ENCODE results near the gene TPPP2.

TPPP2 gene

GRCh38 chr14:21060614-21061346, 30.8 kb downstream of the TPPP2 start:
- H4K20me1 ChIP-seq (ENCODE audit: insufficient read depth, low read length, poor library complexity, severe bottlenecking): no peaks in the 10 kb centered on the region
- no peaks in the 10 kb centered on the region for H3K36me3 ChIP-seq (ENCODE audit: insufficient read depth, low read length)
- TF ChIP-seq EZH2phosphoT487 (IDR thresholded peaks at IDR 0.05; ENCODE audit: borderline replicate concordance): no peak
- no peak for TF ChIP-seq CTCF (conservative IDR thresholded peaks at IDR 0.05; ENCODE audit: low read length)
- H3K9me2 ChIP-seq (replicated peaks; ENCODE audit: low read depth, low read length): no peaks in the 10 kb centered on the region
- no peaks in the 10 kb centered on the region for H3K79me2 ChIP-seq (ENCODE audit: insufficient read depth, low read length)
- no peak overlapping the region for H3K9ac ChIP-seq (ENCODE audit: low read depth, low read length, poor library complexity, severe bottlenecking)
- no peaks in the 10 kb centered on the region for H3F3A ChIP-seq (ENCODE audit: low read depth)
- H3K4me1 ChIP-seq (ENCODE audit: insufficient read depth, low read length, poor library complexity, severe bottlenecking): no peaks in the 10 kb centered on the region
- H3K9me3 ChIP-seq (ENCODE audit: insufficient read depth, low read depth, low read length): no peaks in the 10 kb centered on the region
- no peak overlapping the region for H3K4me3 ChIP-seq (ENCODE audit: low read length, poor library complexity, severe bottlenecking)
- H2AFZ ChIP-seq (ENCODE audit: low read length): no peak overlapping the region
- no peak overlapping the region for H3K4me2 ChIP-seq (ENCODE audit: low read depth, low read length, poor library complexity, severe bottlenecking)
- no peaks in the 10 kb centered on the region for H3K27me3 ChIP-seq (ENCODE audit: insufficient read depth, low read length, poor library complexity, severe bottlenecking)

- Histone ChIP-seq H2AFZ (ENCODE audit: low read length) (no peak overlapping the region), H3K79me2 (ENCODE audit: insufficient read depth, low read length) (no peaks in the 10 kb centered on the region), H3K9me2 (replicated peaks; ENCODE audit: low read depth, low read length) (no peaks in the 10 kb centered on the region), H3K36me3 (ENCODE audit: insufficient read depth, low read length) (no peaks in the 10 kb centered on the region), H4K20me1 (ENCODE audit: insufficient read depth, low read length, poor library complexity, severe bottlenecking) (no peaks in the 10 kb centered on the region), H3K27me3 (ENCODE audit: insufficient read depth, low read length, poor library complexity, severe bottlenecking) (no peaks in the 10 kb centered on the region), H3K4me1 (ENCODE audit: insufficient read depth, low read length, poor library complexity, severe bottlenecking) (no peaks in the 10 kb centered on the region), H3K4me2 (ENCODE audit: low read depth, low read length, poor library complexity, severe bottlenecking) (no peak overlapping the region), H3F3A (ENCODE audit: low read depth) (no peaks in the 10 kb centered on the region), H3K4me3 (ENCODE audit: low read length, poor library complexity, severe bottlenecking) (no peak overlapping the region), H3K9me3 (ENCODE audit: insufficient read depth, low read depth, low read length) (no peaks in the 10 kb centered on the region), H3K9ac (ENCODE audit: low read depth, low read length, poor library complexity, severe bottlenecking) (no peak overlapping the region)
- TF ChIP-seq EZH2phosphoT487 (IDR thresholded peaks at IDR 0.05; ENCODE audit: borderline replicate concordance) (no peak), CTCF (conservative IDR thresholded peaks at IDR 0.05; ENCODE audit: low read length) (no peak)
Measured at GRCh38 chr14:21061347-21061668, 31.3 kb downstream of the TPPP2 start.

- Histone ChIP-seq H3K4me1 (ENCODE audit: insufficient read depth, low read length, poor library complexity, severe bottlenecking) (no peaks in the 10 kb centered on the region), H4K20me1 (ENCODE audit: insufficient read depth, low read length, poor library complexity, severe bottlenecking) (no peaks in the 10 kb centered on the region), H3K4me3 (ENCODE audit: low read length, poor library complexity, severe bottlenecking) (no peak overlapping the region), H3K9ac (ENCODE audit: low read depth, low read length, poor library complexity, severe bottlenecking) (no peak overlapping the region), H3K9me2 (replicated peaks; ENCODE audit: low read depth, low read length) (no peaks in the 10 kb centered on the region), H2AFZ (ENCODE audit: low read length) (no peak overlapping the region), H3F3A (ENCODE audit: low read depth) (no peaks in the 10 kb centered on the region), H3K9me3 (ENCODE audit: insufficient read depth, low read depth, low read length) (no peaks in the 10 kb centered on the region), H3K4me2 (ENCODE audit: low read depth, low read length, poor library complexity, severe bottlenecking) (no peak overlapping the region), H3K27me3 (ENCODE audit: insufficient read depth, low read length, poor library complexity, severe bottlenecking) (no peaks in the 10 kb centered on the region), H3K36me3 (ENCODE audit: insufficient read depth, low read length) (no peaks in the 10 kb centered on the region), H3K79me2 (ENCODE audit: insufficient read depth, low read length) (no peaks in the 10 kb centered on the region)
- TF ChIP-seq CTCF (conservative IDR thresholded peaks at IDR 0.05; ENCODE audit: low read length) (no peak), EZH2phosphoT487 (IDR thresholded peaks at IDR 0.05; ENCODE audit: borderline replicate concordance) (no peak)
Measured at GRCh38 chr14:21063479-21063878, 33.5 kb downstream of the TPPP2 start.
